Subcutaneous adipose tissue (tissue), 4 donors: ENCODE measurements around the gene PROSER2. TPM values are rescaled to one million over a fixed set of nuclear protein-coding genes. Genes with fewer than 3 reads are reported as not detected.

Source experiments
- CTCF ChIP-seq: fragments of 450-650 bp; IDR thresholded peaks from one replicate; pipeline ENCODE4 v1.5.1; 2016; ENCODE audit warnings: low read depth, mild to moderate bottlenecking, control low read depth, antibody characterized with exemption, moderate library complexity
- total RNA-seq, 4 donors: library from RNA; depleted of rRNA; stranded (reverse); fragments of >200 nt; gene quantifications; one replicate each; pipeline ENCODE4 v1.1.0, GENCODE V29; 2016

The PROSER2 gene
- total RNA-seq, 4 donors from 2014 or later = 3.4 to 8.1 (median 5.3) TPM

GRCh38 chr10:11796474-11796873, 26.7 kb upstream of the PROSER2 start:
- no peak for TF ChIP-seq CTCF

- TF ChIP-seq CTCF = no peak
These were observed 25.9 kb upstream of the PROSER2 start for GRCh38 chr10:11797281-11797680.

- TF ChIP-seq CTCF = no peak
These were observed 25.1 kb upstream of the PROSER2 start for GRCh38 chr10:11797847-11798633.

- TF ChIP-seq CTCF = no peak
These were observed 24.1 kb upstream of the PROSER2 start for GRCh38 chr10:11798845-11799735.

- TF ChIP-seq CTCF = no peak
These were observed 23.4 kb upstream of the PROSER2 start for GRCh38 chr10:11799736-11800080.

- no peak for TF ChIP-seq CTCF
These were observed 18.8 kb upstream of the PROSER2 start for GRCh38 chr10:11804336-11804735.

- TF ChIP-seq CTCF = no peak
These were observed 17.4 kb upstream of the PROSER2 start for GRCh38 chr10:11805792-11806191.
